HEK293 (cell line): ENCODE results near the gene CDH24.

ENCODE experiments used
- ZBTB6 ChIP-seq: fragments of 450-650 bp; formaldehyde crosslinking; IDR thresholded peaks from 2 replicates; pipeline ENCODE4 v1.5.1; 2017; ENCODE audit warnings: missing biosample characterization, missing genetic modification characterization
- ZNF560 ChIP-seq: fragments of 450-650 bp; formaldehyde crosslinking; IDR thresholded peaks from 2 replicates; pipeline ENCODE4 v1.5.1; 2017; ENCODE audit warnings: missing biosample characterization, missing genetic modification characterization, borderline replicate concordance

GRCh38 chr14:23023022-23023794, 34.1 kb downstream of the CDH24 start:
- TF ChIP-seq ZNF560 (tag by site-specific recombination) (no peak), ZBTB6 (tag by site-specific recombination) (no peak)
